GM21528 (cell line): ENCODE data around the gene EDAR.

Source experiments
- ATAC-seq: cut with Tn5 transposase; IDR thresholded peaks from one replicate; pipeline ENCODE4 v1.9.1; 2021; ENCODE audit warnings: mild to moderate bottlenecking, moderate library complexity; ENCODE audit not compliant: unreplicated experiment, low FRiP score

The EDAR gene

DNA sequence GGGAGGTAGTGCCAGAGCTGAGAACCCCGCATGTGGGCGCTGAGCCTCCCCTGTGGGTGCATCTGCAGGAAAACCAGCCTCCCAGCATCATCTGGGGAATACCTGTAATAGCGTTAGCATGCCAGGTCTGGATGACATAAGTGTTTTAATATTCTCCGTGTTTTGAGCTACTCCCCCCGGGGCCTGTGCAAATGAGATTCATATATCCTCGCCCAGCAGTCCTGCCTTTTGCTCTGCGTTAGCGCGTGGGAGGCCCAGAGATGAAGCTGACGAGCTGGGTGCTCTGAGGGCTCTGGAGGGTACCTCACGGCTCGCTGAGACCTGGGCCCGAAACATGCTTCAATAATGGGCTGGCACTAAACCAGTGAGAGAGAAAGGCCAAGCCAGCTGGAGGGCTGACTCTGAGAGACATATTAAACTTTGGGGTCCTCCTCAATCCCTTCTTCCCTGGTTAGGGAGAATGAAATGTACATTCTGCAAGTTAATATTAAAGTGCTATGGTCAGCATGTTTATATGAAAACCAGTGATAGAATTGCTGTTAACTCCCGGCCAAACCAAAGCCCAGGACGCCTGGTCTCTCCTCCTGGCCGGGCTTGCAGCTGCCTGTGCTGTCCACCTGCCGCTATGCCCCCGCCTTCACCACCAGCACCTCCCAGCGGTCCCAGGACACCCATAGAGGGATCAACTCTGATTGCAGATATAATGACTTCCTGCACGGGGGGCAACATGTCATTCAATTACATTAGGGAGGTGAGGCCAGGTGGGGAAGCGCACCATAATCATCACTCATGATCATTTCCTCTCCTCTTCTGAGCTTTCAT lies 77.0 kb downstream of the EDAR start:
- no peak for ATAC-seq

- ATAC-seq: no peak
These were observed 77.6 kb downstream of the EDAR start for GRCh38 chr2:108911401-108911800.

- ATAC-seq: no peak
These were observed 78.3 kb downstream of the EDAR start for GRCh38 chr2:108910541-108911396.

DNA sequence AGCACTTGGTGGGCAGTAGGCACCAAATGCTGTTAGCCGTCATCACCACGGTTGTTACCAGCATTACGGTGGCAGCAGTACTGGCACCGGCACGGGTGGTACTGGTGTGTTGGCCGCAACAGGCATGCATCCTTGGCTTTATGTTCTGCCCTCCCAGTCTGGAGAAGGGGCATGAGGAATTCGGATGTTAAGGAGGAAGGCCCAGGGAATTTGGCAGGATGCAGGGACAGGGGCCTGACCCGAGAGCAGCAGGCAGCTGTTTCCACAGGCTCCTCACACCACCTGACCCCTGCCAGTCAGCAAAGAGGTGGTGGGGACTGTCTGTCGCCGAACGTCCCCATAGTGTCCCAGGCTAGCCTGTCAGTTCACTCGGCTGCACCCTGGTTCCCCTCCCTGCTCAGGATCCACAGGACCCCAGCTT lies 79.0 kb downstream of the EDAR start:
- ATAC-seq: no peak

- no peak for ATAC-seq
These were observed 79.7 kb downstream of the EDAR start for GRCh38 chr2:108909275-108909823.

DNA sequence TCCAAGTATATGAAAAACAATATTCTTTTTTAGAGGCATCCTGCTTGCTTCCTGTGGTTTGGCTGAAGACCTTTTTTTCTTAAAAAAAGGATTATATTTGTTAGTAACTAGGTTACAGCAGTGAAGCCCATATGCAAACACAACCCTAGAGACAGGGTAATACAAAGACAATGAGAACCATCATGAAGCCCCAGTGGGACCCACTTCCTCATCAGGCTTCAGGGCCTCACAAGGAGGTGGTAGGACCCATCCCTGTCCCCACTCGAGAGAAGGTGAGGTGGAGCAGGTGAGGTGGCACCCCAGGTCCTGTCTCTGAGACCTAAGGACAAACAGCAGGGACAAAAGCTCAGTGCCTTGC lies 80.3 kb downstream of the EDAR start:
- no peak for ATAC-seq

- no peak for ATAC-seq
These were observed 81.0 kb downstream of the EDAR start for GRCh38 chr2:108907822-108908712.

DNA sequence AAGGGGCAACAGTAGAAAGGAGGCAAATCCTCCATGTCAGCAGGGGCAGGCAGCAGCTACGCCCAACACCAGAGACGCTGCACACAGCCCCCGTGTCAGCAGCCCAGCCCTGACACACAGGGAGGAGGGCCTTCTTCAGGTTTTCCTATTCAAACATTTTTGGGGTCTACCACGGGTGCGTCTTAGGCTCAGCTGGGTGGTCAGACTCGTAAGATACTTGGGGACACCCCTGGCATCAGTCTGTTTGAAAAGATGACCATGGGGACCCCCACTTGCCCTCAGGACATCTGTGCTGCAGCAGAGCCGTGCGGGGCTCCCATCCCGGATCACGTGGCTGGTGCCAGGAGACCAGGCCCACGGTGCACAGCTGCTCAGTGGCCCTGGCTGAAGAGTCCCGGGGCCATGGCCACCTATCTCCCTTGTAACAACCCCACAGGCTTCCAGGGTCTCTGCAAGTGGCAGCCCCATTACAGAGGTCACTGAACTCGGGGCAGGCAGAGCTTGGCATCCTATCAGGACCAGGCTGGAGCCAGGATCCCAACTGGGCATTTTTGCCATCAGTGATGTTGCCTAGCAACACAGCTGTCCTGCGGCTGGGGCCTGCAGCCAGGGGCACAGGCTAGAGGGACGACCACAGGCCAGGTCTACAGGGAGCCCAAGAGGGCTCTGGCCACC lies 82.5 kb downstream of the EDAR start:
- ATAC-seq: no peak

DNA sequence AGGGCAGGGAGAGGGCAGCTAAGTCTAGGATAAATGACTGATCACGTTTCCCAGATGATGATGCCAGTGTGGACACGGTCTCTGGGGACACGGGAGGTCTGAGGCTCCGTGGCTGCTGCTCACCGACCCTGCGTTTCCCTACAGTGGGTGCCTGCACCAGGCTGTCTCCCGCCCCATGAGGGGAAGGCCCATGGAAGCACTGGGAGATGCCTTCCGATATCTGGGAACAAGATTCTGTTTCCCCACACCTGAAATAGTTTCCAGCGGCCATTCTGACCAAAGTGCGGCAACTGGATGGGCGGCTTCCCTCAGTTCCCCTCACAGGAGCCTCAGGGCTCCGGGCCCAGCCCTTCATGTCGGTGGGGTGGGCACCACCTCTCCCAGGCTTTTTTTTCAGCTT lies 83.1 kb downstream of the EDAR start:
- no peak for ATAC-seq

DNA sequence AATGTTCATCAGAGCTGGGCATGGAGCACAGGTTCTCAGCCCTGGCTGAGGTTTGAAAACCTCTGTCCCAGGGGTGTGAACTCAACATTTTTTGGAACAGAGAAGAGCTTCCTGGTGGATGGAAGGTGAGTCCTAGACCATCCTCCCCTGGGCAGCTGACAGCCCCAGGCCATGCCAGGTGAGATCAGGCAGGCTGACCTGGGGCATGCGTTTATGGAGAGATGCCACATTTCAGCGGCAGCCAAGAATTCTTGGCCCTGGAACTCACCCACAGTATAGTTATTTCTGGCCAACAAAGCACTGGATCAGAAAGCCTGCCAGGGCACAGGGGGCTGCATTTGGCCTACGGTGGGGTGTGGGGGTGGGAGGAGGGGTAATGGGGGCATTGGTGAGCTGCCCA lies 83.8 kb downstream of the EDAR start:
- no peak for ATAC-seq

DNA sequence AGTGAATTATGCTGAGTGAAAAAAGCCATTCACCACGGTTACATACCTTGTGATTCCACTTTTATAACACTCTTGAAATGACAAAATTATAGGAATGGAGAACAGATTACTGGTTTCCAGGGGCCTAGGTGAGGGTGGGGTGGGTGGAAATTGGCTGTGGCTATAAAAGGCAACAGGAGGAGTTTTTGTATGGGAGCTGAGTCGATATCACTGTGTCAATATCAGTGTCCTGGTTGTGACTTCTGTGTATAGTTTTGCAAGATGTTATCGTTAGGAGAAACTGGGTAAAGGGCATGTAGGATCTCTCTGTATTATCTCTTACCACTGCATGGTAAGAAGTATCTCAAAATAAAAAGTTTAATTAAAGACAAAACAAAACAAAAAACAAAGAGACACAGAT lies 84.3 kb downstream of the EDAR start:
- ATAC-seq: no peak

- no peak for ATAC-seq
These were observed 90.5 kb downstream of the EDAR start for GRCh38 chr2:108898315-108899082.

GRCh38 chr2:108896741-108897140 lies 92.3 kb downstream of the EDAR start:
- no peak for ATAC-seq

DNA sequence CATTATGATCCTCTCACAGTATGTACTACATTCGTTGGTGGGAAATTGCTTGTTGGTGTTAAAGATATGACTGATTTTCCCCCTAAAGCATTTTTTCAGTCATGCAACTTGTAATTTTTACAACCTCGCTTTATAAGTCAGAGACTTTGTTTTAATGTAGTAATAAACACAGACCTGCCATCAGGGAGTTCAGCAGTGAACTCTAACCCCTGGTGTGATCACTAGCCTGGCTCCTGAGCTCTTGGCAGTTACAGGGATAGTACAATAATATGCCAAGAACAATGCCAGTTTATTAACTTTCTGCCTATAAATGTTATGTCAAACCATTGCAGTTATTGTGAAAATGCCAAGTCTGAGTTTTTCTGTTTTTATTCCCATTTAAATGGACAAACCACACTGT lies 93.8 kb downstream of the EDAR start:
- ATAC-seq: no peak

- no peak for ATAC-seq
These were observed 94.3 kb downstream of the EDAR start for GRCh38 chr2:108894766-108895165.

GRCh38 chr2:108893277-108893676 lies 95.7 kb downstream of the EDAR start:
- no peak for ATAC-seq

DNA sequence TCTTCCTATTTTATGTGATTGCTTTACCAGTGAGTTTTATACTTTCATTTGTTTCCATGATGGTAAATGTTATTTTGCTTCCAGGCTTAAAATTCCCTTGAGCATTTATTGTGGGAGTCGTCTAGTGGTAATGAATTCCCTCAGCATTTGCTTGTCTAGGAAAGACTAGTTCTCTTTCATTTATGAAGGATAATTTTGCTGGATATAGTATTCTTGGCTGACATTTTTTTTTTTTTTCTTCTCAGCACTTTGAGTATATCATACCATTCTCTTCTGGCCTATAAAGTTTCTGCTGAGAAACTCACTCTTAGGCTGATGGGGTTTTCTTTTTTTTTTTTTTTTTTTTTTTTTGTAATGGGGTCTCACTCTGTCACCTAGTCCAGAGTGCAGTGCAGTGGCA lies 99.1 kb downstream of the EDAR start:
- ATAC-seq: no peak

GRCh38 chr2:108884619-108885018 lies 104.4 kb downstream of the EDAR start:
- no peak for ATAC-seq

DNA sequence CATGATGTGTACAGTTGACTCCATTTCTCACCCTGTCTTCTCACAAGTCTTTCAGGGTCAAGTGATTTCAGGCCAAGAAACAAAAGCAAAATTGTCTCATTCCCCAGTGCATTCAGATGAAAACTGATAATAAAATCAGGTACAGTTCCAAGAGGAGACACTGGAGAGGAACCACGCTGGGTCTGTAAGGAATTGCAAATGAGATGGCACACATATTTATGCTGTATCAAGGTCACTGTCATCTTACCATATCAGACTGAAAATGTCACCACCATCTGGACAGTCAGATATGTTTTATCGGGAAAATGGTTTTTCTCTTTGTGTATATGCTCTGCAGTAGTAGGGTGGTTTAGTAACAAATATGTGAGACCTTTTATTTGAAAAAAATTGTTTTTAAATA lies 110.7 kb downstream of the EDAR start:
- no peak for ATAC-seq
